Skeletal muscle satellite cell (primary cell): ENCODE data around the gene MLH1.

ENCODE experiments used
- H3K27me3 ChIP-seq: 2 replicates; pipeline ENCODE4 v1.7.0; 2013; ENCODE audit warnings: low read length; ENCODE audit not compliant: control insufficient read depth, insufficient read depth
- H3K36me3 ChIP-seq: 2 replicates; pipeline ENCODE4 v1.7.0; 2013; ENCODE audit warnings: mild to moderate bottlenecking, control low read depth, low read length; ENCODE audit not compliant: insufficient read depth
- H3K4me1 ChIP-seq: 2 replicates; pipeline ENCODE4 v1.7.0; 2013; ENCODE audit warnings: low read length; ENCODE audit not compliant: control insufficient read depth, insufficient read depth
- H3K4me2 ChIP-seq: 2 replicates; pipeline ENCODE4 v1.7.0; 2013; ENCODE audit warnings: mild to moderate bottlenecking, low read length
- H3K4me3 ChIP-seq: 2 replicates; pipeline ENCODE4 v1.7.0; 2013; ENCODE audit warnings: low read length
- H3K9ac ChIP-seq: 2 replicates; pipeline ENCODE4 v1.7.0; 2013; ENCODE audit warnings: mild to moderate bottlenecking, low read depth, low read length, moderate library complexity
- H3K9me3 ChIP-seq: replicated peaks from 2 replicates; pipeline ENCODE4 v1.7.0; 2013; ENCODE audit warnings: mild to moderate bottlenecking, control low read depth, low read length

MLH1 gene

DNA sequence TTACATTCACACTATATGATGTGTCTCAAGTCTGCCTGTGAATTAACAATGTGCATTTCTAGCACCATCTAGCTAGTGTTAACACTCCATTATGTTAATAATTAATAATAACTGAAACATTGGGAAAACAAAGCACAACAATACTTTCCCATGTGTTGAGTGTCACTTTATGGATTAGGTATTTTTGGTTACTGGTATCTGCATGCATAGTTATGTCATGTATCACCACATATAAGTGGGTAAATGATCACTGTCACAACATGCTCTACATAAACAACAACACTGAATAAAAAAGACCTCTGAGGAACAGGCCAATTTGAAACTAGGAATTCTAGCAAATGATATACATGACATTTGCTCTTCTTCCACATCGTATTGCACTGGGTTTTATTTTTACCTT lies 74.7 kb downstream of the MLH1 start:
- no peak overlapping the region for H3K4me2 ChIP-seq
- no peak overlapping the region for H3K4me3 ChIP-seq
- H3K4me1 ChIP-seq = peaks cover 7% of the 10 kb centered on the region
- H3K9me3 ChIP-seq = no peaks in the 10 kb centered on the region
- H3K36me3 ChIP-seq = peaks cover 44% of the 10 kb centered on the region
- no peaks in the 10 kb centered on the region for H3K27me3 ChIP-seq
- no peak overlapping the region for H3K9ac ChIP-seq

- Histone ChIP-seq H3K27me3 (no peaks in the 10 kb centered on the region), H3K36me3 (peaks cover 18% of the 10 kb centered on the region), H3K9ac (no peak overlapping the region), H3K4me3 (no peak overlapping the region), H3K9me3 (no peaks in the 10 kb centered on the region), H3K4me1 (peaks cover 33% of the 10 kb centered on the region), H3K4me2 (no peak overlapping the region)
Observed at GRCh38 chr3:37071921-37072320, 78.6 kb downstream of the MLH1 start.

GRCh38 chr3:37072892-37073291 lies 79.6 kb downstream of the MLH1 start:
- Histone ChIP-seq H3K36me3 (peaks cover 22% of the 10 kb centered on the region), H3K4me2 (peak overlapping the region; percentile 68), H3K9ac (no peak overlapping the region), H3K27me3 (no peaks in the 10 kb centered on the region), H3K4me3 (peak overlapping the region; percentile 18), H3K9me3 (no peaks in the 10 kb centered on the region), H3K4me1 (peaks cover 33% of the 10 kb centered on the region)

DNA sequence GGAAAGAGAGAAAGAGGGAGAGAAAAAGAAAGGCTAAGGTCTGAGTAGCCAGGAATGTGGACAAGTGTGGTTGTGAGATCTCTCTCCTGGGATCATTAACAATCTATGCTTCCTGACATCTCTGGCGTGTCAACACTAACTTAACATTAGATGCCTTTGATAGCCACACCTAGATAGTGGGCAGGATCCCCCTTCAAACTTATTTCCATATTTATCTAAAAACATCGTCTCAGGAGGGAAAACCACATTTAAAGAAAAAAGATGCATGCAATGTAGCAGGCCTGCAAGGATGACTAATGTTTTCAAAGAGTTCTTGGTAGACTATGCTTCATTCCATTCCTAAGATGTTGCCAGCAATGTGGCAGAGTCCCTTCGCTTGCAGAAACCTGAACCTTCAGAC lies 80.9 kb downstream of the MLH1 start:
- Histone ChIP-seq H3K4me3 (no peak overlapping the region), H3K36me3 (peaks cover 20% of the 10 kb centered on the region), H3K4me2 (peak overlapping the region; percentile 32), H3K4me1 (peaks cover 33% of the 10 kb centered on the region), H3K9ac (no peak overlapping the region), H3K27me3 (no peaks in the 10 kb centered on the region), H3K9me3 (no peaks in the 10 kb centered on the region)

GRCh38 chr3:37075955-37076354 lies 82.6 kb downstream of the MLH1 start:
- Histone ChIP-seq H3K27me3 (no peaks in the 10 kb centered on the region), H3K36me3 (peaks cover 18% of the 10 kb centered on the region), H3K9ac (no peak overlapping the region), H3K9me3 (no peaks in the 10 kb centered on the region), H3K4me1 (peaks cover 33% of the 10 kb centered on the region), H3K4me3 (no peak overlapping the region), H3K4me2 (no peak overlapping the region)

- H3K9me3 ChIP-seq = no peaks in the 10 kb centered on the region
- H3K36me3 ChIP-seq = peaks cover 29% of the 10 kb centered on the region
- no peaks in the 10 kb centered on the region for H3K4me1 ChIP-seq
- H3K4me3 ChIP-seq = no peak overlapping the region
- no peak overlapping the region for H3K4me2 ChIP-seq
- no peaks in the 10 kb centered on the region for H3K27me3 ChIP-seq
- no peak overlapping the region for H3K9ac ChIP-seq
Observed at GRCh38 chr3:37082317-37082716, 89.0 kb downstream of the MLH1 start.

- H3K4me2 ChIP-seq = no peak overlapping the region
- H3K4me1 ChIP-seq = no peaks in the 10 kb centered on the region
- H3K9ac ChIP-seq = no peak overlapping the region
- H3K4me3 ChIP-seq = no peak overlapping the region
- no peaks in the 10 kb centered on the region for H3K9me3 ChIP-seq
- H3K27me3 ChIP-seq = no peaks in the 10 kb centered on the region
- H3K36me3 ChIP-seq = peaks cover 32% of the 10 kb centered on the region
Observed at GRCh38 chr3:37086918-37087317, 93.6 kb downstream of the MLH1 start.

DNA sequence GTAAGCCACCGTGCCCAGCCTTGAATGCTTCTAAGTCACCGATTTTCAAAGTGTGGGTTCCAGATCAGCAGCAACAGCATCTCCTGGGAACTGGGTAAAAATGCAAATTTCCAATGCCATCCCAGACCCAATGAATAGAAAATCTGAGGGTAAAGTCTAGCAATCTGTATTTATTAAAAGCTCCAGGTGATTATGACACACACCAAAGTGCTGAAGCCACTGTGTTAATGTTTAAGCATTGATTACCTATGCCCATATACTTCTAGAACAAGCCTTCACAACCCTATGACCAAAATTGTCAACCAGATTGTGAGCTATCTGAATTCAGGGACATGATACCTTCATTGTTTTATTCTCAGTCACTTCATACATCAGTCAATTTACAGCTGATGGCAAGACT lies 94.6 kb downstream of the MLH1 start:
- no peaks in the 10 kb centered on the region for H3K4me1 ChIP-seq
- H3K4me2 ChIP-seq = no peak overlapping the region
- H3K36me3 ChIP-seq = peaks cover 29% of the 10 kb centered on the region
- no peak overlapping the region for H3K9ac ChIP-seq
- H3K27me3 ChIP-seq = no peaks in the 10 kb centered on the region
- H3K9me3 ChIP-seq = no peaks in the 10 kb centered on the region
- H3K4me3 ChIP-seq = no peak overlapping the region

DNA sequence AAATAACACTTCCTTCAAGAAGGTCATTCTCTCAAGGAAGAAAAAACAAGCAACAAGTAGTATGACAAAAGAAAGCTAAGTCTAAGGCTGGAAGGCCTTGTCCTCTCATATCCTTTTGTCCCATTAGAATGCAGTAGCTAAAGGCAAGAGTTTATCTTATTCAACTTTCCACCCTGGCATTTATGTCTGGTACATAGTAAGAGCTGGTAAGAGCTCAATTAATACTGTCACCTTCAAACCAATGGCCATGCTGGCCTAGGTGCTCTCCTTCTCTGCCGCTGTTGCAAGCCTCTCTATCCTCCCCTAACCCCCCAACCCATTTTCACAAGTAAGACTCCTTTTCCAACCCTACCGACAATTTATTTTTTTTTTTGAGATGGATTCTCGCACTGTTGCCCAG lies 99.2 kb downstream of the MLH1 start:
- peaks cover 27% of the 10 kb centered on the region for H3K36me3 ChIP-seq
- no peak overlapping the region for H3K4me2 ChIP-seq
- H3K4me3 ChIP-seq = no peak overlapping the region
- no peaks in the 10 kb centered on the region for H3K9me3 ChIP-seq
- H3K27me3 ChIP-seq = no peaks in the 10 kb centered on the region
- H3K9ac ChIP-seq = no peak overlapping the region
- H3K4me1 ChIP-seq = peaks cover 18% of the 10 kb centered on the region

GRCh38 chr3:37093481-37093880 lies 100.2 kb downstream of the MLH1 start:
- no peak overlapping the region for H3K4me3 ChIP-seq
- no peak overlapping the region for H3K9ac ChIP-seq
- peaks cover 18% of the 10 kb centered on the region for H3K4me1 ChIP-seq
- H3K4me2 ChIP-seq = no peak overlapping the region
- H3K36me3 ChIP-seq = peaks cover 27% of the 10 kb centered on the region
- H3K27me3 ChIP-seq = no peaks in the 10 kb centered on the region
- H3K9me3 ChIP-seq = no peaks in the 10 kb centered on the region

DNA sequence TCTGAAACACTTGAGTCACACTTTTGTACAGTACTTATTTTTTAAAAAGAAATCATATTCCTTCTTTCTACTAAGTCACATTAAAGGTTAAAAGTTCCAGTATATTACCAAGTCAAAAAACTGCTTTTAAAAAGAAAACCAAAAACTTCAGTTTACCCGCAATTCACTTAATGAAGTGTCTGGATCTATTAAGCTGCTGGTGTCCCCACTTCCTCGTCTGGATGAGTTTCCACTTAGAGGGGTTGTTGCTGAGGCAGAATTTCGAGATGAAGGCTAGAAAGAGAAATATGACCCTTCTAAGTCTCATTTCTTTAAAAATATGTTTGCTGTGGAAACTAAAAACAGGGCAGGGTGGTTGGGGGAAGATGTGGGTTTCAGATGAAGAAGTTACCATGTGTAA lies 101.3 kb downstream of the MLH1 start:
- H3K9ac ChIP-seq = no peak overlapping the region
- H3K4me1 ChIP-seq = peaks cover 18% of the 10 kb centered on the region
- H3K9me3 ChIP-seq = no peaks in the 10 kb centered on the region
- peaks cover 23% of the 10 kb centered on the region for H3K36me3 ChIP-seq
- H3K27me3 ChIP-seq = no peaks in the 10 kb centered on the region
- no peak overlapping the region for H3K4me2 ChIP-seq
- no peak overlapping the region for H3K4me3 ChIP-seq

- no peaks in the 10 kb centered on the region for H3K9me3 ChIP-seq
- peaks cover 12% of the 10 kb centered on the region for H3K36me3 ChIP-seq
- no peaks in the 10 kb centered on the region for H3K27me3 ChIP-seq
- no peak overlapping the region for H3K4me3 ChIP-seq
- H3K4me2 ChIP-seq = peak overlapping the region; percentile 37
- peak overlapping the region; percentile 42 for H3K9ac ChIP-seq
- H3K4me1 ChIP-seq = peaks cover 18% of the 10 kb centered on the region
Observed at GRCh38 chr3:37096288-37096687, 103.0 kb downstream of the MLH1 start.
